ENCODE results near the gene SLC6A8.
"Not testable (repeated sequence)": the region's sequence is repeated elsewhere in the genome, so short reads cannot be mapped to it uniquely, and the experiment has no call there.

- TF ChIP-seq CTCF, POLR2AphosphoS5 (IDR thresholded peaks at IDR 0.05): not testable (repeated sequence)
These were observed 17.1 kb downstream of the SLC6A8 start for GRCh38 chrX:153704631-153705402.
